OCI-LY1 (cell line): ENCODE results near the gene GTPBP10.
"Not testable (repeated sequence)": the region's sequence is repeated elsewhere in the genome, so short reads cannot be mapped to it uniquely, and the experiment has no call there.

ENCODE experiments used
- H2AFZ ChIP-seq: fragments of 200-600 bp; sonication (generic), shearing (Covaris generic); 2 replicates; pipeline ENCODE4 v1.6.0; 2014; ENCODE audit warnings: antibody characterized with exemption, mild to moderate bottlenecking, low read length
- H3F3A ChIP-seq: fragments of 200-600 bp; sonication (generic), shearing (Covaris generic); 2 replicates; pipeline ENCODE4 v1.6.0; 2014; ENCODE audit warnings: mild to moderate bottlenecking, antibody characterized with exemption, low read length, moderate library complexity; ENCODE audit not compliant: insufficient read depth
- H3K27ac ChIP-seq: fragments of 200-600 bp; sonication (generic); 2 replicates; pipeline ENCODE4 v1.5.1; 2014; ENCODE audit warnings: low read length, mixed run types, mild to moderate bottlenecking, low read depth; ENCODE audit not compliant: poor library complexity, severe bottlenecking
- H3K27me3 ChIP-seq: fragments of 200-600 bp; sonication (generic); 2 replicates; pipeline ENCODE4 v1.6.0; 2014; ENCODE audit warnings: antibody characterized with exemption, mild to moderate bottlenecking, low read length, moderate library complexity; ENCODE audit not compliant: insufficient read depth
- H3K36me3 ChIP-seq: fragments of 200-600 bp; sonication (generic); 2 replicates; pipeline ENCODE4 v1.6.1; 2014; ENCODE audit warnings: mild to moderate bottlenecking, antibody characterized with exemption, low read length, moderate library complexity, mixed read lengths; ENCODE audit not compliant: insufficient read depth
- H3K4me1 ChIP-seq: fragments of 200-600 bp; sonication (generic); 2 replicates; pipeline ENCODE4 v1.5.1; 2014; ENCODE audit warnings: mild to moderate bottlenecking, low read length, moderate library complexity; ENCODE audit not compliant: insufficient read depth, severe bottlenecking
- H3K4me2 ChIP-seq: fragments of 200-600 bp; sonication (generic), shearing (Covaris generic); 2 replicates; pipeline ENCODE4 v1.6.1; 2014; ENCODE audit warnings: low read length
- H3K4me3 ChIP-seq: fragments of 200-600 bp; sonication (generic); 2 replicates; pipeline ENCODE4 v1.5.1; 2014; ENCODE audit warnings: low read length, low read depth, mild to moderate bottlenecking, mixed read lengths; ENCODE audit not compliant: poor library complexity, severe bottlenecking
- H3K79me2 ChIP-seq: fragments of 200-600 bp; shearing (Covaris generic); 2 replicates; pipeline ENCODE4 v1.6.1; 2016; ENCODE audit warnings: mixed run types, low read length, mixed read lengths; ENCODE audit not compliant: insufficient read depth
- H3K9ac ChIP-seq: fragments of 200-600 bp; sonication (generic), shearing (Covaris generic); 2 replicates; pipeline ENCODE4 v1.6.1; 2014; ENCODE audit warnings: mild to moderate bottlenecking, low read length, mixed read lengths
- H3K9me2 ChIP-seq: fragments of 200-600 bp; sonication (generic), shearing (Covaris generic); 2 replicates; pipeline ENCODE4 v1.6.1; 2014; ENCODE audit warnings: low read depth, mild to moderate bottlenecking, low read length, mixed read lengths
- H3K9me3 ChIP-seq: fragments of 200-600 bp; shearing (Covaris generic); 2 replicates; pipeline ENCODE4 v1.6.1; 2014; ENCODE audit warnings: low read length, mixed read lengths
- H4K20me1 ChIP-seq: fragments of 200-600 bp; sonication (generic), shearing (Covaris generic); 2 replicates; pipeline ENCODE4 v1.6.0; 2016; ENCODE audit warnings: mild to moderate bottlenecking, low read length; ENCODE audit not compliant: insufficient read depth
- EZH2 ChIP-seq: fragments of 200-600 bp; sonication (generic), shearing (Covaris generic); IDR thresholded peaks from 2 replicates; pipeline ENCODE4 v1.8.0; 2017; ENCODE audit warnings: borderline replicate concordance, mixed run types, mild to moderate bottlenecking, antibody characterized with exemption, low read length, moderate library complexity, mixed read lengths
- TF ChIP-seq, protein P1 (sequence below): fragments of 200-600 bp; sonication (generic), shearing (Covaris generic); IDR thresholded peaks from 2 replicates; pipeline ENCODE4 v1.5.1; 2017; ENCODE audit warnings: mild to moderate bottlenecking, antibody characterized with exemption, low read length, moderate library complexity, mixed read lengths

Gene GTPBP10

DNA sequence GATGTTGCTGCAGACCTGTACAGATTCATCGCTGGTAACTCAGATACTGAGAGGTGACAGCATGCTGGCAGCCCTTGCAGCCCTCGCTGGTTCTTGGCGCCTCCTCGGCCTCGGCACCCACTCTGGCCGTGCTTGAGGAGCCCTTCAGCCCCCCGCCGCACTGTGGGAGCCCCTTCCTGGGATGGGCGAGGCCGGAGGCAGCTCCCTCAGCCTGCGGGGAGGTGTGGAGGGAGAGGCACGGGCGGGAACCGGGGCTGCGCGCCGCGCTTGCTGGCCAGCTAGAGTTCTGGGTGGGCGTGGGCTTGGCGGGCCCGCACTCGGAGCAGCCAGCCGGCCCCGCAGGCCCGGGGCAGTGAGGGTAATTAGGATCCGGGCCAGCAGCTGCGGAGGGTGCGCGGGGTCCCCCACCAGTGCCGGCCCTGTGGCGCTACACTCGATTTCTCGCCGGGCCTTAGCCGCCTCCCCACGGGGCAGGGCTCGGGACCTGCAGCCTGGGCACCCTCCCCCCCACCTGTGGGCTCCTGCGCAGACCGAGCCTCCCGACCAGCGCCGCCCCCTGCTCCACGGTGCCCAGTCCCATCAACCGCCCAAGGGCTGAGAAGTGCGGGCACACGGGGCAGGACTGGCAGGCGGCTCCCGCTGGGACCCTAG is 12.2 kb upstream of the GTPBP10 start:
- Histone ChIP-seq H3K9me3 (no peaks in the 10 kb centered on the region), H3K4me1 (no peaks in the 10 kb centered on the region), H3K9ac (no peak overlapping the region), H3K79me2 (no peaks in the 10 kb centered on the region), H3K36me3 (no peaks in the 10 kb centered on the region), H3K9me2 (no peaks in the 10 kb centered on the region), H3F3A (no peaks in the 10 kb centered on the region), H3K27ac (no peak overlapping the region), H4K20me1 (no peaks in the 10 kb centered on the region), H3K4me2 (no peak overlapping the region), H2AFZ (no peak overlapping the region), H3K27me3 (no peaks in the 10 kb centered on the region), H3K4me3 (no peak overlapping the region)
- no peak for TF ChIP-seq EZH2
- TF ChIP-seq, protein P1, sequence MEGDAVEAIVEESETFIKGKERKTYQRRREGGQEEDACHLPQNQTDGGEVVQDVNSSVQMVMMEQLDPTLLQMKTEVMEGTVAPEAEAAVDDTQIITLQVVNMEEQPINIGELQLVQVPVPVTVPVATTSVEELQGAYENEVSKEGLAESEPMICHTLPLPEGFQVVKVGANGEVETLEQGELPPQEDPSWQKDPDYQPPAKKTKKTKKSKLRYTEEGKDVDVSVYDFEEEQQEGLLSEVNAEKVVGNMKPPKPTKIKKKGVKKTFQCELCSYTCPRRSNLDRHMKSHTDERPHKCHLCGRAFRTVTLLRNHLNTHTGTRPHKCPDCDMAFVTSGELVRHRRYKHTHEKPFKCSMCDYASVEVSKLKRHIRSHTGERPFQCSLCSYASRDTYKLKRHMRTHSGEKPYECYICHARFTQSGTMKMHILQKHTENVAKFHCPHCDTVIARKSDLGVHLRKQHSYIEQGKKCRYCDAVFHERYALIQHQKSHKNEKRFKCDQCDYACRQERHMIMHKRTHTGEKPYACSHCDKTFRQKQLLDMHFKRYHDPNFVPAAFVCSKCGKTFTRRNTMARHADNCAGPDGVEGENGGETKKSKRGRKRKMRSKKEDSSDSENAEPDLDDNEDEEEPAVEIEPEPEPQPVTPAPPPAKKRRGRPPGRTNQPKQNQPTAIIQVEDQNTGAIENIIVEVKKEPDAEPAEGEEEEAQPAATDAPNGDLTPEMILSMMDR, result no peak

DNA sequence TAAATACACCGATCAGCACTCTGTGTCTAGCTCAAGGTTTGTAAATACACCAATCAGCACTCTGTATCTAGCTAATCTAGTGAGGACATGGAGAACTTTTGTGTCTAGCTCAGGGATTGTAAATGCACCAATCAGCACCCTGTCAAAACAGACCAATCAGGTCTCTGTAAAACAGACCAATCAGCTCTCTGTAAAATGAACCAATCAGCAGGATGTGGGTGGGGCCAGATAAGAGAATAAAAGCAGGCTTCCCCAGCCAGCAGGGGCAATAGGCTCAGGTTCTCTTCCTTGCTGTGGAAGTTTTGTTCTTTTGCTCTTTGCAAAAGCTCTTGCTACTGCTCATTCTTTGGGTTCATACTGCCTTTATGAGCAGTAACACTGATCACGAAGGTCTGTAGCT is 11.6 kb upstream of the GTPBP10 start:
- H2AFZ ChIP-seq, H3K9me2 ChIP-seq, H3K36me3 ChIP-seq, H3F3A ChIP-seq, H3K79me2 ChIP-seq, H4K20me1 ChIP-seq, H3K4me3 ChIP-seq, H3K9me3 ChIP-seq, H3K9ac ChIP-seq, H3K4me1 ChIP-seq, H3K4me2 ChIP-seq, H3K27me3 ChIP-seq, H3K27ac ChIP-seq: not testable (repeated sequence)

DNA sequence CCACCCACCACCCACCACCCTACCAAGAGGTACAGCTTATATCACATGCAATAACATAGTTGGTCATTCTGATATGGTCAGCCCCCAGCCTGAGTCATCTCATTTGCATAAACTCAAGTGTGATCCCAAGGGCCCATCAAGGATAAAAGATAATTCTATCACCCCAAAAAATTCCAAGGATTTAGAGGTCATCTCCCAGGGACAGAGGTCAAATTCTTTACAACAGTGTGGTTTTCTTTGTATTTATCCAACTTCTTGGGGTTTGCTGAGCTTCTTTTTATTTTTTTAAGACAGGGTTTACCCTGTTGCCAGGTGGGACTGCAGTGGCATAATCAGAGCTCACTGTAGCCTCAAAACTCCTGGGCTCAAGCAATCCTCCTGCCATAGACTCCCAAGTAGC is 9.4 kb upstream of the GTPBP10 start:
- TF ChIP-seq, protein P1, result no peak
- no peak for TF ChIP-seq EZH2

DNA sequence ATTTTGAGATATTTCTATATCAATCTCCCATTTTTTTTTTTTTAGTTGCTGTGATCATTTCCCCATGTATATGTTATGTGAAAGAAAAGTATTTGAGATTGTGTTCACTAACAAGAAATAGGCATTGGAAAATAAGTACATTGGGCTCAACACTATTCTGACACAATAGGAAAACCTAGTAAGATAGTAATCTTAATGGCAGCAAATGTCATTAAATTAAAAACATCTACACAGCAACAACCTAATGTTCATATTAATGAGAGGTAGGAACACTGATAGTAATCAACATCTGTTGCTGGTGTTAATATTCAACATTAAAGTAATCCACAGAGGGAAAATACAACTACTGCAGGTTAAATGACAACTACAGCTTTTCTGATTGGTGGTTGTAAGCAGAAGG is 1.5 kb upstream of the GTPBP10 start:
- no peaks in the 10 kb centered on the region for H4K20me1 ChIP-seq
- no peaks in the 10 kb centered on the region for H3F3A ChIP-seq
- no peak overlapping the region for H3K27ac ChIP-seq
- no peak overlapping the region for H3K4me3 ChIP-seq
- peak overlapping the region; percentile 61 for H2AFZ ChIP-seq
- H3K9me2 ChIP-seq, result no peaks in the 10 kb centered on the region
- H3K4me1 ChIP-seq, result peaks cover 22% of the 10 kb centered on the region
- no peak overlapping the region for H3K9ac ChIP-seq
- no peaks in the 10 kb centered on the region for H3K9me3 ChIP-seq
- no peak for TF ChIP-seq EZH2
- TF ChIP-seq, protein P1, result no peak
- peaks cover 31% of the 10 kb centered on the region for H3K79me2 ChIP-seq
- H3K27me3 ChIP-seq, result no peaks in the 10 kb centered on the region
- H3K4me2 ChIP-seq, result no peak overlapping the region; the same call in 1 of the 2 replicates
- peaks cover 16% of the 10 kb centered on the region for H3K36me3 ChIP-seq

More for the DNA sequence above, 9.4 kb upstream of the GTPBP10 start:
- Histone ChIP-seq H3K9ac (no peak overlapping the region), H2AFZ (no peak overlapping the region), H3K9me2 (no peaks in the 10 kb centered on the region), H3K27me3 (no peaks in the 10 kb centered on the region), H3K9me3 (no peaks in the 10 kb centered on the region), H4K20me1 (no peaks in the 10 kb centered on the region), H3K27ac (no peak overlapping the region), H3K36me3 (no peaks in the 10 kb centered on the region), H3K4me3 (no peak overlapping the region), H3F3A (no peaks in the 10 kb centered on the region), H3K4me2 (no peak overlapping the region), H3K4me1 (no peaks in the 10 kb centered on the region), H3K79me2 (no peaks in the 10 kb centered on the region)
